Activated T-helper 1 cell treated with anti-CD3 and anti-CD28 coated beads, Interleukin-2, amount 50 U/mL, for 16 hours (primary cell): ENCODE data around the gene TASP1.
"Not testable (repeated sequence)": the region's sequence is repeated elsewhere in the genome, so short reads cannot be mapped to it uniquely, and the experiment has no call there.

Experiments
- DNase-seq, 2 donors: peaks; one replicate each; pipeline ENCODE4 v3.0.0-alpha.2; 2020; ENCODE audit warnings: low read depth in 1 of 2, low spot score in 1 of 2

TASP1 gene

GRCh38 chr20:13402171-13402760 is 236.5 kb downstream of the TASP1 start:
- no peak for DNase-seq

- DNase-seq = no peak
Measured at GRCh38 chr20:13401596-13401995, 237.1 kb downstream of the TASP1 start.

- DNase-seq = no peak
Measured at GRCh38 chr20:13400453-13400852, 238.3 kb downstream of the TASP1 start.

- no peak for DNase-seq
Measured at GRCh38 chr20:13397300-13397724, 241.4 kb downstream of the TASP1 start.

GRCh38 chr20:13396826-13397225 is 241.9 kb downstream of the TASP1 start:
- DNase-seq = no peak

GRCh38 chr20:13396022-13396421 is 242.7 kb downstream of the TASP1 start:
- no peak for DNase-seq

DNA sequence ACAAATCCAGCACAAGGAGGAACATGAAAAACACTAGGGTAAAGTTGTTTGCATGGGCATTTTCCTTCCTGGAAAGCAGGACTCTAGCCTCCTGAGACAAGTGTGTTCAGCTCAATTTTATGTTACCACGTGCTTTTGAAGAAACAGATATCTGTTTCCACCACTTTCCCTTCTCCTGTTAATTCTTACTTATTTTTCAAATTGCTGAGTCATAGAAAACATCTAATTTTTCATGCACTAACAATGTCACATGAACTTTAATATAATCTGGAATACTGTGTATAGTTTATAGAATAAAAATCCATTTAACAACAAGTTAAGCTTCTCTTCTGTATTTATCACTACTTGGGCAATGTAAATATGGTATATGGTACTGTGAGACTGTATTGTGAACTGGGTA is 243.5 kb downstream of the TASP1 start:
- DNase-seq = no peak

- DNase-seq = no peak
Measured at GRCh38 chr20:13392391-13392790, 246.3 kb downstream of the TASP1 start.

DNA sequence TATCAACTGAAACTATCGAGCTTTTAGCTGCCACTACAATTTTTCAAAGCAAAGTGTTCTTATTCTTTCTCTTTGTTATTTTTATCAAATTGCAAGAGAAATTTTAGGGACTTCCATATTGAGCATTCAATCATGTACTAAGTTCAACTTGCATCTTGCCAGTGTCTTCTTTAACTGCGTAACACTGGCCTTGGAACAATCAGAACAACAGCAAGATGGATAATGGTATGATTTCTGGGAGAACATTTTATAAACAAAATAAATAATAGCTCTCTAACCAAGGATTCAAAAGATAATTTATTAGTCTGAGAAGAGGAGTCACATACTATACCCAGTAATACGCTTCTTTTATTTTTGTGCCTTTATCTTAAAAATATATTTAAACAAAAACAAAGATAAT is 249.6 kb downstream of the TASP1 start:
- DNase-seq = no peak

- DNase-seq = no peak
Measured at GRCh38 chr20:13384132-13384531, 254.6 kb downstream of the TASP1 start.

DNA sequence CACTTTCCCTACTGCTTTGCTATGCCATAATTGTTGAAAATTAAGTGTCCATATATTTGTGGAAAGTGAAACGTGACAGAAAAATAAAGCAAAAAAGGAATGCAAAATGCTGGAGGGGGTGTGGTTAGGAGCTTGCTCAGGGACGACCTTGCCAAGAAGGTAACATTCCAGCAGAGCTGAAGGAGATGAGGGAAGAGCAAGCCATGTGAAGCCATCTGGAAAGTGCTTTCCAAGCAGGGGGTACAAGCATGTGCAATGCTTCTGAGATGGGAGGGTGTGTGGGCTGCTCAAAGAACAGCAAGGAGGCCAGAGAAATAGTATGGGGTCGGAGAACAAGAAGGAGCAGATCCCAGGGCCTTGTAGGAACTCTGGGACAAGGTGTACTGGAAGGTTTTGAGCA is 255.9 kb downstream of the TASP1 start:
- DNase-seq = no peak

DNA sequence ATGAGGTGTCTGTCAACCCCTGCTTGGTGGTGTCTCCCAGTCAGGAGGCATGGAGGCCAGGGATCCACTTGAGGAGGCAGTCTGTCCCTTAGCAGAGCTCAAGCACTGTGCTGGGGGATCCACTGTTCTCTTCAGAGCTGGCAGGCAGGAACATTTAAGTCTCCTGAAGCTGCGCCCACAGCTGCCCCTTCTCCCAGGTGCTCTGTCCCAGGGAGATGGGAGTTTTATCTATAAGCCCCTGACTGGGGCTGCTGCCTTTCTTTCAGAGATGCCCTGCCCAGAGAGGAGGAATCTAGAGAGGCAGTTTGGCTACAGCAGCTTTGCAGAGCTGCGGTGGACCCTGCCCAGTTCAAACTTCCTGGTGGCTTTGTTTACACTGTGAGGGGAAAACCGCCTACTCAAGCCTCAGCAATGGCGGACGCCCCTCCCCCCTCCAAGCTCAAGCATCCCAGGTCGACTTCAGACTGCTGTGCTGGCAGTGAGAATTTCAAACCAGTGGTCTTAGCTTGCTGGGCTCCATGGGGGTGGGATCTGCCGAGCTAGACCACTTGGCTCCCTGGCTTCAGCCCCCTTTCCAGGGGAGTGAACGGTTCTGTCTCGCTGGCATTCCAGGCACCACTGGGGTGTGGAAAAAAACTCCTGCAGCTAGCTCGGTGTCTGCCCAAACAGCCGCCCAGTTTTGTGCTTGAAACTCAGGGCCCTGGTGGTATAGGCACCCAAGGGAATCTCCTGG is 258.1 kb downstream of the TASP1 start:
- not testable (repeated sequence) for DNase-seq

GRCh38 chr20:13373400-13373799 is 265.3 kb downstream of the TASP1 start:
- no peak for DNase-seq

- no peak for DNase-seq
Measured at GRCh38 chr20:13364278-13365170, 274.2 kb downstream of the TASP1 start.

- DNase-seq = no peak
Measured at GRCh38 chr20:13363473-13363872, 275.3 kb downstream of the TASP1 start.

DNA sequence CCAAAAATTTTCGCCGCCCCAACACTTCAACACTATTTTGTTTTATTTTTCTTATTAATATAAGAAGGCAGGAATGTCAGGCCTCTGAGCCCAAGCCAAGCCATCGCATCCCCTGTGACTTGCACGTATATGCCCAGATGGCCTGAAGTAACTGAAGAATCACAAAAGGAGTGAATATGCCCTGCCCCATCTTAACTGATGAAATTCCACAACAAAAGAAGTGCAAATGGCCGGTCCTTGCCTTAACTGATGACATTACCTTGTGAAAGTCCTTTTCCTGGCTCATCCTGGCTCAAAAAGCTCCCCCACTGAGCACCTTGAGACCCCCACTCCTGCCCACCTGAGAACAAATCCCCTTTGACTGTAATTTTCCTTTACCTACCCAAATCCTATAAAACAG is 276.6 kb downstream of the TASP1 start:
- DNase-seq = not testable (repeated sequence)

DNA sequence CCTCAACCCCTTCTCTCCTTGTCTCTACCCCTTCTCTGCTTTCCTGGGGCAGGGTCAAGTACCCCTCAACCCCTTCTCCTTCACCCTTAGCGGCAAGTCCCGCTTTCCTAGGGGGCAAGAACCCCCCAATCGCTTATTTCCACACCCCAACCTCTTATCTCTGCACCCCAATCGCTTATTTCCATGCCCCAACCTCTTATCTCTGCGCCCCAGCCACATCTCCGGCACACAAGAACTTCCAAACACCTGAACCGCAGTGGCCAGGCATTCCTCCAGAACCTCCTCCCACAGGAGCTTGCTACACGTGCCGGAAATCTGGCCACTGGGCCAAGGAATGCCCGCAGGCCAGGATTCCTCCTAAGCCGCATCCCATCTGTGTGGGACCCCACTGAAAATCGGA is 279.8 kb downstream of the TASP1 start:
- DNase-seq = not testable (repeated sequence)

GRCh38 chr20:13357782-13358181 is 280.9 kb downstream of the TASP1 start:
- DNase-seq = not testable (repeated sequence)

GRCh38 chr20:13356591-13356990 is 282.1 kb downstream of the TASP1 start:
- no peak for DNase-seq

GRCh38 chr20:13355941-13356486 is 282.7 kb downstream of the TASP1 start:
- no peak for DNase-seq

DNA sequence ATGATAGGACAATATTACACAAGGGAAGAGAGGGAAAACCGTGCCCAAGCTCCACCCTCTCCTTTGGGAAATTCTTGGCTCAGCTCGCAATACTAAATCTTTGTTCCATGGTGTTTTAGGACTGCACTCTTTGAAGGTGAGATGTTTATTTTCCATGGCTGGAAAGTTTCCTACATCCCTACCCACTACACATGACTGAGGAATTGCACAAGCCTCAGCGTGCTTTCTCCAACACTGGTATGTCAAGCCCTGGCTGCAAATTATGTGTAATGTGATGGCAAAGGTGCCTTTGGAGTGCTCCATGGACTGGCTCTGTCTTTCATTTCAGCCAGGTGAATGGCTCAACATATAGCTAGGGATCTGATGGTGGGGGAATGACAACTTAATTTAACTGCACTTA is 283.3 kb downstream of the TASP1 start:
- DNase-seq = no peak
